Endothelial cell of umbilical vein (primary cell): ENCODE results near the gene LEPROT. TPM values are rescaled to one million over a fixed set of nuclear protein-coding genes. Genes with fewer than 3 reads are reported as not detected.

Source experiments
- BruUV-seq: library from RNA; stranded (reverse); fragments of 400-500 nt; replicated peaks from 2 replicates; lab custom pipeline; 2021; lab: Mats Ljungman, UMichigan
- CTCF ChIA-PET: fragments of 300-600, 350-600 bp; sonication (Branson Sonifier 250); formaldehyde crosslinking; loops from one replicate; lab custom pipeline; 2021; ENCODE audit warnings: antibody characterized with exemption, inconsistent platforms; lab: Charles Lee
- POLR2A ChIA-PET: fragments of 300-600, 350-600 bp; sonication (Branson Sonifier 250); formaldehyde crosslinking; loops from one replicate; lab custom pipeline; 2021; ENCODE audit warnings: antibody characterized with exemption, inconsistent platforms; lab: Charles Lee
- DNase-seq: peaks from one replicate; pipeline ENCODE4 v3.0.0-alpha.2; 2011; ENCODE audit warnings: low read depth, low spot score
- FAIRE-seq: peaks from 2 replicates; lab custom pipeline; 2011; peaks lifted over from hg19 to GRCh38; lab: Jason Lieb, UNC
- H2AFZ ChIP-seq: 2 replicates; pipeline ENCODE4 v1.6.0; 2012; ENCODE audit warnings: low read depth, low read length, control low read depth, inconsistent platforms
- H3K27ac ChIP-seq: 2 replicates; pipeline ENCODE4 v1.5.1; 2011; ENCODE audit warnings: low read depth, mild to moderate bottlenecking, control low read depth, low read length, moderate library complexity; ENCODE audit not compliant: insufficient read depth
- H3K27me3 ChIP-seq, 2 experiments: 2 replicates each; pipeline versions ENCODE4 v1.6.0 to v1.6.1; 2011; ENCODE audit warnings: low read length in 2 of 2, mixed read lengths in 1 of 2; ENCODE audit not compliant: control insufficient read depth in 2 of 2, insufficient read depth in 2 of 2
- H3K36me3 ChIP-seq, 2 experiments: 2 replicates in 1 of 2; 3 replicates in 1 of 2; pipeline ENCODE4 v1.5.1; 2011; ENCODE audit warnings: low read length in 2 of 2, mild to moderate bottlenecking in 1 of 2, moderate library complexity in 1 of 2; ENCODE audit not compliant: control insufficient read depth in 2 of 2, insufficient read depth in 2 of 2; ENCODE audit errors: extremely low read depth in 1 of 2
- H3K4me1 ChIP-seq: 3 replicates; pipeline ENCODE4 v1.5.1; 2011; ENCODE audit warnings: mild to moderate bottlenecking, low read length; ENCODE audit not compliant: control insufficient read depth, insufficient read depth; ENCODE audit errors: extremely low read depth
- H3K4me2 ChIP-seq: 2 replicates; pipeline ENCODE4 v1.6.1; 2011; ENCODE audit warnings: low read length, control low read depth, mixed read lengths; ENCODE audit not compliant: insufficient read depth
- H3K4me3 ChIP-seq, 3 experiments: fragments of 200-600 bp in 1 of 3; sonication (generic), shearing (Covaris generic) in 1 of 3; replicated peaks in 1 of 3; 2 replicates each; pipeline ENCODE4 v1.5.1; 2011 to 2016; ENCODE audit warnings: control low read depth in 3 of 3, low read length in 3 of 3, mild to moderate bottlenecking in 2 of 3, inconsistent platforms in 1 of 3, low read depth in 1 of 3, moderate library complexity in 1 of 3; ENCODE audit not compliant: insufficient read depth in 1 of 3
- H3K79me2 ChIP-seq: 2 replicates; pipeline ENCODE4 v1.6.0; 2012; ENCODE audit warnings: low read length, inconsistent platforms; ENCODE audit not compliant: control insufficient read depth, insufficient read depth
- H3K9ac ChIP-seq: replicated peaks from 2 replicates; pipeline ENCODE3; 2011; ENCODE audit warnings: low read length, control low read depth; ENCODE audit not compliant: insufficient read depth; ENCODE audit errors: extremely low read depth
- H3K9me1 ChIP-seq: replicated peaks from 3 replicates; pipeline ENCODE4 v1.6.0; 2011; ENCODE audit warnings: mild to moderate bottlenecking, low read length; ENCODE audit not compliant: control insufficient read depth, insufficient read depth; ENCODE audit errors: extremely low read depth
- H3K9me3 ChIP-seq: replicated peaks from 2 replicates; pipeline ENCODE4 v1.5.1; 2012; ENCODE audit warnings: low read length, inconsistent platforms; ENCODE audit not compliant: control insufficient read depth, insufficient read depth
- H4K20me1 ChIP-seq: replicated peaks from 2 replicates; pipeline ENCODE3; 2011; ENCODE audit warnings: mild to moderate bottlenecking, low read length; ENCODE audit not compliant: control insufficient read depth, insufficient read depth; ENCODE audit errors: extremely low read depth
- CTCF ChIP-seq, 2 donors: IDR thresholded peaks; 1 replicate in 1 of 2; 2 replicates in 1 of 2; pipeline ENCODE4 v1.5.1; 2011; ENCODE audit warnings: low read length in 2 of 2, mild to moderate bottlenecking in 2 of 2, moderate library complexity in 2 of 2, control low read depth in 1 of 2, inconsistent platforms in 1 of 2, low read depth in 1 of 2; ENCODE audit not compliant: insufficient read depth in 1 of 2; ENCODE audit errors: extremely low read depth in 1 of 2
- EZH2 ChIP-seq: IDR thresholded peaks from 2 replicates; pipeline ENCODE4 v1.6.1; 2012; ENCODE audit warnings: borderline replicate concordance, low read depth, mild to moderate bottlenecking, moderate library complexity, low read length, inconsistent platforms; ENCODE audit not compliant: severe bottlenecking
- GATA2 ChIP-seq: IDR thresholded peaks from 2 replicates; pipeline ENCODE4 v1.7.0; 2011; ENCODE audit warnings: low read depth, mild to moderate bottlenecking, moderate library complexity, mixed read lengths, low read length; ENCODE audit not compliant: insufficient read length, insufficient read depth
- POLR2A ChIP-seq: IDR thresholded peaks from 2 replicates; pipeline ENCODE4 v1.6.1; 2012; ENCODE audit warnings: low read depth, mild to moderate bottlenecking, control low read depth, low read length
- POLR2AphosphoS5 ChIP-seq: IDR thresholded peaks from 2 replicates; pipeline ENCODE4 v1.6.1; 2012; ENCODE audit warnings: low read depth, mild to moderate bottlenecking, control low read depth, low read length, moderate library complexity; ENCODE audit not compliant: insufficient read depth
- dilution Hi-C: fragments of 300-500 bp; cut with MboI; formaldehyde crosslinking; loops from one replicate; pipeline ENCODE4 v1.15.0; 2019; ENCODE audit warnings: low sequenced_read_pairs; ENCODE audit not compliant: extremely low pct_ligation_motif_present
- intact Hi-C: fragments of 100-400 bp; cut with micrococcal nuclease; formaldehyde crosslinking; loops from one replicate; pipeline ENCODE4 v1.10.0; 2022
- polyA plus RNA-seq, 4 experiments: library from polyadenylated mRNA; depleted of rRNA in 3 of 4; stranded (reverse) in 3 of 4; unstranded in 1 of 4; fragments of >200 nt; gene quantifications; 2 replicates each; pipeline versions ENCODE4 v1.2.1 to v1.2.3, GENCODE V29; 2011 to 2012; ENCODE audit warnings: missing spikeins in 1 of 4
- total RNA-seq: library from RNA; stranded (reverse); gene quantifications from 2 replicates; pipeline ENCODE4 v1.2.3, GENCODE V29; 2021

Gene LEPROT
- total and polyA plus RNA-seq, 2 donors (not counting 3 experiments of a cell fraction or from before 2014, with no cell fraction given): 80.6 to 94.8 TPM

GRCh38 chr1:65467536-65467935 lies 47.1 kb downstream of the LEPROT start:
- no peak overlapping the region for H3K4me3 ChIP-seq
- BruUV-seq: no TSS peak
- intact Hi-C loops (no loop called here), dilution Hi-C loops (no loop called here)
- peaks cover 6% of the 10 kb centered on the region for H3K4me1 ChIP-seq
- no peaks in the 10 kb centered on the region for H3K27me3 ChIP-seq
- no peaks in the 10 kb centered on the region for H3K9me3 ChIP-seq
- no peak overlapping the region for H2AFZ ChIP-seq
- no peak for FAIRE-seq
- H3K79me2 ChIP-seq: no peaks in the 10 kb centered on the region
- H3K27ac ChIP-seq: no peak overlapping the region
- no peak for DNase-seq
- no peak overlapping the region for H3K9ac ChIP-seq
- H4K20me1 ChIP-seq: no peaks in the 10 kb centered on the region
- no peaks in the 10 kb centered on the region for H3K9me1 ChIP-seq
- CTCF ChIA-PET: interaction anchor here (3.9 kb wide), 1 partner anchor 9 kb away, joined by 29 read pairs; no protein-coding TSS in a partner anchor
- POLR2A ChIA-PET: no interaction called here
- TF ChIP-seq POLR2AphosphoS5 (no peak), EZH2 (no peak), CTCF (IDR thresholded peaks at IDR 0.05; ENCODE audit: extremely low read depth in 1 of 2, insufficient read depth in 1 of 2, low read depth in 1 of 2, low read length in 2 of 2) (no peak), GATA2 (no peak), POLR2A (no peak)
- H3K4me2 ChIP-seq: no peak overlapping the region
- H3K36me3 ChIP-seq: no peaks in the 10 kb centered on the region
